GM19328 (cell line): Measurements from ENCODE around the gene UQCR11.

Experiments used
- ATAC-seq: cut with Tn5 transposase; IDR thresholded peaks from one replicate; pipeline ENCODE4 v1.9.1; 2021; ENCODE audit warnings: mild to moderate bottlenecking, moderate library complexity; ENCODE audit not compliant: unreplicated experiment

UQCR11 gene

GRCh38 chr19:1618157-1619093 lies 13.2 kb upstream of the UQCR11 start:
- no peak for ATAC-seq

GRCh38 chr19:1616875-1617274 lies 11.6 kb upstream of the UQCR11 start:
- ATAC-seq, result no peak

GRCh38 chr19:1616396-1616795 lies 11.1 kb upstream of the UQCR11 start:
- no peak for ATAC-seq

- ATAC-seq, result no peak
Measured at GRCh38 chr19:1615156-1615765, 10.0 kb upstream of the UQCR11 start.

- no peak for ATAC-seq
Measured at GRCh38 chr19:1613808-1614570, 8.7 kb upstream of the UQCR11 start.

- ATAC-seq, result no peak
Measured at GRCh38 chr19:1613146-1613545, 7.9 kb upstream of the UQCR11 start.

- no peak for ATAC-seq
Measured at GRCh38 chr19:1612114-1613086, 7.1 kb upstream of the UQCR11 start.

- ATAC-seq, result no peak
Measured at GRCh38 chr19:1611353-1611752, 6.1 kb upstream of the UQCR11 start.

- no peak for ATAC-seq
Measured at GRCh38 chr19:1610579-1610978, 5.3 kb upstream of the UQCR11 start.

GRCh38 chr19:1609680-1610474 lies 4.6 kb upstream of the UQCR11 start:
- ATAC-seq, result no peak

GRCh38 chr19:1609103-1609396 lies 3.8 kb upstream of the UQCR11 start:
- no peak for ATAC-seq

- ATAC-seq, result no peak
Measured at GRCh38 chr19:1608359-1609102, 3.3 kb upstream of the UQCR11 start.

- ATAC-seq, result no peak
Measured at GRCh38 chr19:1606138-1606651, 933 bp upstream of the UQCR11 start.

- no peak for ATAC-seq
Measured at GRCh38 chr19:1602091-1602707, 3.1 kb downstream of the UQCR11 start.

- ATAC-seq, result no peak
Measured at GRCh38 chr19:1601613-1602064, 3.6 kb downstream of the UQCR11 start.

- no peak for ATAC-seq
Measured at GRCh38 chr19:1599460-1599846, 5.8 kb downstream of the UQCR11 start.

GRCh38 chr19:1598777-1599459 lies 6.3 kb downstream of the UQCR11 start:
- no peak for ATAC-seq

- ATAC-seq, result no peak
Measured at GRCh38 chr19:1593501-1593772, 11.8 kb downstream of the UQCR11 start.
